Stomach smooth muscle (tissue), 2 donors: ENCODE data around the gene PPM1N.

Experiments
- H3K27ac ChIP-seq: one replicate; pipeline ENCODE4 v1.7.0; 2013; ENCODE audit warnings: mild to moderate bottlenecking, low read length, inconsistent platforms
- H3K27me3 ChIP-seq, 2 donors: one replicate each; pipeline ENCODE4 v1.7.0; 2013; ENCODE audit warnings: low read length in 2 of 2; ENCODE audit not compliant: insufficient read depth in 2 of 2, control insufficient read depth in 1 of 2
- H3K36me3 ChIP-seq, 2 donors: one replicate each; pipeline ENCODE4 v1.7.0; 2013; ENCODE audit warnings: low read length in 2 of 2; ENCODE audit not compliant: control insufficient read depth in 2 of 2, insufficient read depth in 2 of 2
- H3K4me1 ChIP-seq: one replicate; pipeline ENCODE4 v1.7.0; 2013; ENCODE audit warnings: low read length; ENCODE audit not compliant: control insufficient read depth, insufficient read depth
- H3K4me3 ChIP-seq, 2 donors: one replicate each; pipeline ENCODE4 v1.7.0; 2013; ENCODE audit warnings: low read length in 2 of 2
- H3K9ac ChIP-seq, 2 donors: one replicate each; pipeline ENCODE4 v1.7.0; 2013; ENCODE audit warnings: low read length in 2 of 2, mild to moderate bottlenecking in 1 of 2
- H3K9me3 ChIP-seq, 2 donors: one replicate each; pipeline ENCODE4 v1.7.0; 2013; ENCODE audit warnings: low read length in 2 of 2; ENCODE audit not compliant: control insufficient read depth in 2 of 2
- donor health status: healthy.
- donor health status: Pancreatic carcinoma.

The PPM1N gene

GRCh38 chr19:45471111-45471930 lies 26.9 kb upstream of the PPM1N start:
- no peak overlapping the region for H3K27ac ChIP-seq
- no peaks in the 10 kb centered on the region for H3K27me3 ChIP-seq
- peaks cover 32% of the 10 kb centered on the region for H3K4me1 ChIP-seq
- peak overlapping the region in 1 of 2 donors; percentile 15 for H3K4me3 ChIP-seq
- H3K36me3 ChIP-seq, result peaks cover 0 to 24% of the 10 kb centered on the region in 2 donors
- no peaks in the 10 kb centered on the region for H3K9me3 ChIP-seq
- H3K9ac ChIP-seq, result peak overlapping the region in 1 of 2 donors; percentile 1

- Histone ChIP-seq H3K4me3 (peak overlapping the region in 1 of 2 donors; percentile 15), H3K9me3 (no peaks in the 10 kb centered on the region), H3K4me1 (peaks cover 29% of the 10 kb centered on the region), H3K9ac (no peak overlapping the region), H3K27me3 (no peaks in the 10 kb centered on the region), H3K36me3 (peaks cover 0 to 24% of the 10 kb centered on the region in 2 donors), H3K27ac (no peak overlapping the region)
Measured at GRCh38 chr19:45471931-45472562, 26.2 kb upstream of the PPM1N start.

GRCh38 chr19:45472563-45473366 lies 25.5 kb upstream of the PPM1N start:
- Histone ChIP-seq H3K27ac (no peak overlapping the region), H3K9me3 (no peaks in the 10 kb centered on the region), H3K9ac (no peak overlapping the region), H3K4me3 (no peak overlapping the region), H3K4me1 (peaks cover 28% of the 10 kb centered on the region), H3K36me3 (peaks cover 0 to 24% of the 10 kb centered on the region in 2 donors), H3K27me3 (no peaks in the 10 kb centered on the region)

- H3K4me3 ChIP-seq, result no peak overlapping the region
- H3K9me3 ChIP-seq, result no peaks in the 10 kb centered on the region
- peaks cover 0 to 24% of the 10 kb centered on the region in 2 donors for H3K36me3 ChIP-seq
- no peaks in the 10 kb centered on the region for H3K27me3 ChIP-seq
- H3K27ac ChIP-seq, result no peak overlapping the region
- peaks cover 29% of the 10 kb centered on the region for H3K4me1 ChIP-seq
- H3K9ac ChIP-seq, result no peak overlapping the region
Measured at GRCh38 chr19:45473367-45473681, 24.9 kb upstream of the PPM1N start.

- no peak overlapping the region for H3K27ac ChIP-seq
- peaks cover 0 to 24% of the 10 kb centered on the region in 2 donors for H3K36me3 ChIP-seq
- H3K4me1 ChIP-seq, result peaks cover 28% of the 10 kb centered on the region
- H3K9ac ChIP-seq, result no peak overlapping the region
- no peaks in the 10 kb centered on the region for H3K27me3 ChIP-seq
- H3K9me3 ChIP-seq, result no peaks in the 10 kb centered on the region
- no peak overlapping the region for H3K4me3 ChIP-seq
Measured at GRCh38 chr19:45473682-45474605, 24.3 kb upstream of the PPM1N start.

- Histone ChIP-seq H3K27ac (no peak overlapping the region), H3K4me3 (no peak overlapping the region), H3K27me3 (no peaks in the 10 kb centered on the region), H3K36me3 (peaks cover 0 to 24% of the 10 kb centered on the region in 2 donors), H3K9ac (no peak overlapping the region), H3K9me3 (no peaks in the 10 kb centered on the region), H3K4me1 (peaks cover 22% of the 10 kb centered on the region)
Measured at GRCh38 chr19:45474606-45475521, 23.4 kb upstream of the PPM1N start.

GRCh38 chr19:45475537-45476291 lies 22.5 kb upstream of the PPM1N start:
- no peak overlapping the region for H3K27ac ChIP-seq
- no peaks in the 10 kb centered on the region for H3K9me3 ChIP-seq
- no peak overlapping the region for H3K4me3 ChIP-seq
- H3K9ac ChIP-seq, result no peak overlapping the region
- peaks cover 0 to 19% of the 10 kb centered on the region in 2 donors for H3K36me3 ChIP-seq
- H3K27me3 ChIP-seq, result no peaks in the 10 kb centered on the region
- peaks cover 14% of the 10 kb centered on the region for H3K4me1 ChIP-seq

GRCh38 chr19:45476304-45476703 lies 21.9 kb upstream of the PPM1N start:
- H3K4me3 ChIP-seq, result no peak overlapping the region
- H3K9me3 ChIP-seq, result no peaks in the 10 kb centered on the region
- H3K27me3 ChIP-seq, result no peaks in the 10 kb centered on the region
- peaks cover 0 to 15% of the 10 kb centered on the region in 2 donors for H3K36me3 ChIP-seq
- no peak overlapping the region for H3K27ac ChIP-seq
- H3K9ac ChIP-seq, result no peak overlapping the region
- H3K4me1 ChIP-seq, result peaks cover 12% of the 10 kb centered on the region

- H3K9ac ChIP-seq, result no peak overlapping the region
- no peak overlapping the region for H3K4me3 ChIP-seq
- H3K4me1 ChIP-seq, result peaks cover 12% of the 10 kb centered on the region
- no peaks in the 10 kb centered on the region for H3K9me3 ChIP-seq
- no peaks in the 10 kb centered on the region for H3K27me3 ChIP-seq
- peaks cover 0 to 7% of the 10 kb centered on the region in 2 donors for H3K36me3 ChIP-seq
- no peak overlapping the region for H3K27ac ChIP-seq
Measured at GRCh38 chr19:45477186-45477585, 21.1 kb upstream of the PPM1N start.
